ENCODE results near the gene MAST4. TPM values are rescaled to one million over a fixed set of nuclear protein-coding genes. Genes with fewer than 3 reads are reported as not detected.

Gene MAST4
- total and polyA plus RNA-seq, 2 of the 4 experiments (the other 2 are of a cell fraction) = 4.8 to 6.8 TPM

- no peak overlapping the region for H2BK15ac ChIP-seq (ENCODE audit: low read depth, low read length)
- H2AK9ac ChIP-seq (replicated peaks; ENCODE audit: low read depth, low read length, poor library complexity) = no peak overlapping the region
- TF ChIP-seq USF2 (IDR thresholded peaks at IDR 0.05; ENCODE audit: low read depth, low read length) (no peak), CHD1 (IDR thresholded peaks at IDR 0.05; ENCODE audit: low read depth, low read length) (no peak), NFE2L2 (IDR thresholded peaks at IDR 0.05; ENCODE audit: low read depth, low read length) (no peak), MXI1 (IDR thresholded peaks at IDR 0.05; ENCODE audit: borderline replicate concordance, low read depth, low read length) (no peak), MAFK (IDR thresholded peaks at IDR 0.05; ENCODE audit: low read depth, low read length) (no peak), SMC3 (IDR thresholded peaks at IDR 0.05; ENCODE audit: low read depth, low read length) (no peak), FOS (IDR thresholded peaks at IDR 0.05; ENCODE audit: low read depth, low read length) (no peak), BHLHE40 (IDR thresholded peaks at IDR 0.05; ENCODE audit: low read depth, low read length) (no peak), RCOR1 (IDR thresholded peaks at IDR 0.05; ENCODE audit: insufficient replicate concordance, low read length) (no peak), CEBPB (IDR thresholded peaks at IDR 0.05; ENCODE audit: low read depth, low read length) (no peak), RAD21 (IDR thresholded peaks at IDR 0.05; ENCODE audit: low read length) (no peak), ELK1 (IDR thresholded peaks at IDR 0.05; ENCODE audit: borderline replicate concordance, low read depth, low read length) (no peak), RFX5 (IDR thresholded peaks at IDR 0.05; ENCODE audit: low read depth, low read length) (no peak), POLR2A (IDR thresholded peaks at IDR 0.05; ENCODE audit: low read depth, low read length) (no peak), MAZ (IDR thresholded peaks at IDR 0.05; ENCODE audit: borderline replicate concordance, low read depth, low read length) (no peak)
- H3K27ac ChIP-seq (ENCODE audit: insufficient read depth, low read length) = no peak overlapping the region
- no peaks in the 10 kb centered on the region for H3K79me1 ChIP-seq (ENCODE audit: low read depth in 1 of 2, low read length in 2 of 2)
- H3K4ac ChIP-seq (ENCODE audit: low read depth, low read length) = no peak overlapping the region
- no peaks in the 10 kb centered on the region for H3K9me1 ChIP-seq (ENCODE audit: insufficient read depth, low read length)
- H3K9ac ChIP-seq (ENCODE audit: low read depth, low read length) = no peak overlapping the region
- no TSS peak for BruUV-seq (replicated peaks)
- intact Hi-C loops (cut with micrococcal nuclease) = no loop called here
- no peaks in the 10 kb centered on the region for H4K20me1 ChIP-seq (ENCODE audit: insufficient read depth, low read length)
- no peaks in the 10 kb centered on the region for H3K27me3 ChIP-seq (ENCODE audit: control insufficient read depth, insufficient read depth, low read length)
- H4K91ac ChIP-seq (ENCODE audit: insufficient read depth, low read depth, low read length) = no peak overlapping the region
- no peak overlapping the region for H4K5ac ChIP-seq (ENCODE audit: low read depth, low read length)
- H3K18ac ChIP-seq (ENCODE audit: low read depth, low read length) = no peak overlapping the region
- ChIA-PET POLR2A (ENCODE audit: unreplicated experiment) (no interaction called here), CTCF (no interaction called here)
- H3K4me1 ChIP-seq (ENCODE audit: control insufficient read depth, insufficient read depth, low read length) = no peaks in the 10 kb centered on the region
- no peak overlapping the region for H3K4me3 ChIP-seq (ENCODE audit: insufficient read depth, low read depth, low read length)
- no peak overlapping the region for H4K8ac ChIP-seq (ENCODE audit: low read depth in 2 of 2, low read length in 2 of 2)
- in situ Hi-C loops (cut with MboI; ENCODE audit: low sequenced_read_pairs) = no loop called here
- H3K9me3 ChIP-seq (ENCODE audit: control insufficient read depth, insufficient read depth, low read length) = no peaks in the 10 kb centered on the region
- H2BK5ac ChIP-seq (ENCODE audit: low read depth, low read length, poor library complexity, severe bottlenecking) = no peak overlapping the region
- no peak overlapping the region for H2BK120ac ChIP-seq (ENCODE audit: low read depth, low read length)
- H2AK5ac ChIP-seq (ENCODE audit: low read depth, low read length) = no peak overlapping the region
- no peaks in the 10 kb centered on the region for H3K36me3 ChIP-seq (ENCODE audit: control insufficient read depth, insufficient read depth, low read length)
- no peak overlapping the region for H3K23ac ChIP-seq (ENCODE audit: low read depth, low read length)
- no CpG with 5 or more reads among the region's 2 CpGs for WGBS, 2 experiments (ENCODE audit: extremely low coverage in 2 of 2, insufficient read length in 1 of 2)
- H3K56ac ChIP-seq (ENCODE audit: extremely low read depth, insufficient read depth, low read length) = no peak overlapping the region
- dilution Hi-C loops (cut with HindIII; ENCODE audit: low sequenced_read_pairs, unreplicated experiment) = no loop called here
- DNase-seq (no peak), ATAC-seq (ENCODE audit: low read depth) (no peak)
- no peak overlapping the region for H2BK20ac ChIP-seq (ENCODE audit: low read depth, low read length)
- no peak overlapping the region for H3K4me2 ChIP-seq (ENCODE audit: low read depth, low read length)
- no peak overlapping the region for H3K14ac ChIP-seq (replicated peaks; ENCODE audit: low read depth, low read length)
- no peak overlapping the region for H2AFZ ChIP-seq (replicated peaks; ENCODE audit: low read length, poor library complexity)
Measured at GRCh38 chr5:66573733-66574132, 22.5 kb upstream of the MAST4 start.

Data from IMR-90 (cell line).